Panc1 (cell line): ENCODE data around the gene PTTG2. TPM values are rescaled to one million over a fixed set of nuclear protein-coding genes. Genes with fewer than 3 reads are reported as not detected.
"Not testable (repeated sequence)": the region's sequence is repeated elsewhere in the genome, so short reads cannot be mapped to it uniquely, and the experiment has no call there.

Experiments used
- ATAC-seq: fragments of 200-7000 bp; cut with Tn5 transposase; 2 replicates; pipeline ENCODE4 v1.9.1; 2020; ENCODE audit warnings: mild to moderate bottlenecking, moderate library complexity
- BruUV-seq: library from RNA; stranded (reverse); fragments of 400-500 nt; replicated peaks from 2 replicates; lab custom pipeline; 2021; lab: Mats Ljungman, UMichigan
- CTCF ChIA-PET: fragments of 300-600 bp; sonication (Branson Sonifier 250); formaldehyde crosslinking; loops from one replicate; lab custom pipeline; 2022; ENCODE audit warnings: antibody characterized with exemption; lab: Charles Lee
- POLR2A ChIA-PET: fragments of 300-600 bp; sonication (Branson Sonifier 250); formaldehyde crosslinking; loops from one replicate; lab custom pipeline; 2022; ENCODE audit warnings: antibody characterized with exemption; lab: Charles Lee
- DNase-seq: peaks from one replicate; pipeline ENCODE4 v3.0.0-alpha.2; 2010; ENCODE audit warnings: low read depth, low spot score
- H3K27ac ChIP-seq: 2 replicates; pipeline ENCODE4 v1.5.1; 2011; ENCODE audit warnings: mild to moderate bottlenecking, low read length, inconsistent platforms
- H3K27me3 ChIP-seq: fragments of 200-500 bp; sonication (Bioruptor generic); 2 replicates; pipeline ENCODE4 v1.6.0; 2014; ENCODE audit warnings: low read length, inconsistent platforms; ENCODE audit not compliant: control insufficient read depth, insufficient read depth
- H3K36me3 ChIP-seq: fragments of 200-500 bp; sonication (Bioruptor generic); 2 replicates; pipeline ENCODE4 v1.5.1; 2014; ENCODE audit warnings: inconsistent platforms, mild to moderate bottlenecking, low read length, moderate library complexity; ENCODE audit not compliant: control insufficient read depth, insufficient read depth
- H3K4me1 ChIP-seq: 2 replicates; pipeline ENCODE4 v1.5.1; 2011; ENCODE audit warnings: inconsistent platforms, mild to moderate bottlenecking, low read length, moderate library complexity; ENCODE audit not compliant: control insufficient read depth, insufficient read depth
- H3K4me3 ChIP-seq, 2 experiments: 2 replicates each; pipeline ENCODE4 v1.5.1; 2011 to 2012; ENCODE audit warnings: low read depth in 2 of 2, low read length in 2 of 2, mild to moderate bottlenecking in 2 of 2, inconsistent platforms in 1 of 2, moderate library complexity in 1 of 2
- H3K9me3 ChIP-seq: fragments of 200-500 bp; sonication (Bioruptor generic); 2 replicates; pipeline ENCODE4 v1.5.1; 2014; ENCODE audit warnings: low read depth, mild to moderate bottlenecking, inconsistent platforms, low read length, moderate library complexity; ENCODE audit not compliant: control insufficient read depth, insufficient read depth
- CTCF ChIP-seq: fragments of 450-650 bp; IDR thresholded peaks from 2 replicates; pipeline ENCODE4 v1.5.1; 2017; ENCODE audit warnings: mild to moderate bottlenecking
- POLR2AphosphoS5 ChIP-seq: IDR thresholded peaks from 2 replicates; pipeline ENCODE4 v1.6.1; 2012; ENCODE audit warnings: mild to moderate bottlenecking, low read depth, low read length, moderate library complexity
- REST ChIP-seq, 2 experiments: IDR thresholded peaks; 2 replicates each; pipeline ENCODE4 v1.6.1; 2011 to 2012; ENCODE audit warnings: low read depth in 2 of 2, control low read depth in 1 of 2, low read length in 1 of 2, mild to moderate bottlenecking in 1 of 2, moderate library complexity in 1 of 2; ENCODE audit not compliant: insufficient read depth in 1 of 2
- SIN3A ChIP-seq: IDR thresholded peaks from 2 replicates; pipeline ENCODE4 v1.6.1; 2012; ENCODE audit warnings: low read depth, mild to moderate bottlenecking, low read length, moderate library complexity, borderline replicate concordance; ENCODE audit not compliant: insufficient read depth
- TCF7L2 ChIP-seq: IDR thresholded peaks from 2 replicates; pipeline ENCODE4 v1.6.1; 2011; ENCODE audit warnings: mild to moderate bottlenecking, low read depth, low read length, inconsistent platforms
- in situ Hi-C: cut with HindIII; loops from 2 replicates; pipeline ENCODE4 v1.10.0; 2016; ENCODE audit warnings: low sequenced_read_pairs, low pct_unique_long_range_greater_than_20kb
- intact Hi-C: fragments of 100-400 bp; cut with micrococcal nuclease; formaldehyde crosslinking; loops from one replicate; pipeline ENCODE4 v1.10.0; 2022; ENCODE audit not compliant: unreplicated experiment
- total RNA-seq: library from RNA; stranded (reverse); gene quantifications from one replicate; pipeline ENCODE4 v1.2.1, GENCODE V29; 2021; ENCODE audit not compliant: unreplicated experiment

PTTG2 gene
- total RNA-seq, 1 experiment from 2014 or later, result not detected

DNA sequence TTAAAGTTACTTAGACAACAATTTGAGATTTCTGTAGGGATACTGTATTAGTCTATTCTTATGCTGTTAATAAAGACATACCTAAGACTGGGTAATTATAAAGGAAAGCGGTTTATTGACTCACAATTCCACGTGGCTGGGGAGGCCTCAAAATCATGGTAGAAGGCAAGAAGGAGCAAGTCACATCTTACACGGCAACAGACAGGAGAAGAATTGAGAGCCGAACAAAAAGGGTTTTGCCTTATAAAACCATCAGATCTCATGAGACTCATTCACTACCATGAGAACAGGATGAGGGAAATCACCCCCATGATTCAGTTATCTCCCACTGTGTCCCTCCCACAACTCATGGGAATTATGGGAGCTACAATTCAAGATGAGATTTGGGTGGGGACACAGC is 11.0 kb downstream of the PTTG2 start:
- DNase-seq (no peak), ATAC-seq (no peak)
- in situ Hi-C loops, result no loop called here
- H3K27ac ChIP-seq, result no peak overlapping the region
- CTCF ChIA-PET, result no interaction called here
- intact Hi-C loops, result no loop called here
- no peaks in the 10 kb centered on the region for H3K27me3 ChIP-seq
- H3K4me1 ChIP-seq, result no peaks in the 10 kb centered on the region
- no TSS peak for BruUV-seq
- TF ChIP-seq REST (IDR thresholded peaks at IDR 0.05; ENCODE audit: insufficient read depth in 1 of 2, low read depth in 2 of 2, low read length in 1 of 2), result no peak
- H3K36me3 ChIP-seq, result no peaks in the 10 kb centered on the region
- POLR2A ChIA-PET, result no interaction called here
- no peaks in the 10 kb centered on the region for H3K9me3 ChIP-seq
- H3K4me3 ChIP-seq, result no peak overlapping the region

- Histone ChIP-seq H3K27ac (no peak overlapping the region), H3K36me3 (no peaks in the 10 kb centered on the region), H3K27me3 (no peaks in the 10 kb centered on the region), H3K9me3 (no peaks in the 10 kb centered on the region), H3K4me3 (no peak overlapping the region), H3K4me1 (peaks cover 6% of the 10 kb centered on the region; the same call in 1 of the 2 replicates)
- intact Hi-C loops (no loop called here), in situ Hi-C loops (no loop called here)
- DNase-seq, result no peak
- TF ChIP-seq REST (IDR thresholded peaks at IDR 0.05; ENCODE audit: insufficient read depth in 1 of 2, low read depth in 2 of 2, low read length in 1 of 2) (no peak), POLR2AphosphoS5 (no peak), TCF7L2 (no peak), CTCF (no peak), SIN3A (no peak)
- ChIA-PET CTCF (interaction anchor here (0.6 kb wide), 1 partner anchor 907 kb away, joined by 3 read pairs; no protein-coding TSS in a partner anchor), POLR2A (no interaction called here)
- no TSS peak for BruUV-seq
- no peak for ATAC-seq
Measured at GRCh38 chr4:37973441-37973840, 13.2 kb downstream of the PTTG2 start.

- in situ Hi-C loops, H3K27ac ChIP-seq, H3K27me3 ChIP-seq, H3K4me1 ChIP-seq, POLR2A ChIA-PET, H3K4me3 ChIP-seq, ATAC-seq, H3K36me3 ChIP-seq, DNase-seq, intact Hi-C loops, CTCF ChIA-PET, BruUV-seq, H3K9me3 ChIP-seq: not testable (repeated sequence)
Measured at GRCh38 chr4:37975321-37975822, 15.2 kb downstream of the PTTG2 start.
